HT-29 (cell line): ENCODE results near the gene SLC28A1. TPM values are rescaled to one million over a fixed set of nuclear protein-coding genes. Genes with fewer than 3 reads are reported as not detected.

Experiments
- DNase-seq: peaks from one replicate; pipeline ENCODE4 v3.0.0-alpha.2; 2015; ENCODE audit warnings: low spot score
- total RNA-seq: library from RNA; depleted of rRNA; stranded (reverse); fragments of >200 nt; shearing (Covaris generic); gene quantifications from 2 replicates; pipeline ENCODE4 v1.2.3, GENCODE V29; 2014; rRNA removed

Gene SLC28A1, protein sequence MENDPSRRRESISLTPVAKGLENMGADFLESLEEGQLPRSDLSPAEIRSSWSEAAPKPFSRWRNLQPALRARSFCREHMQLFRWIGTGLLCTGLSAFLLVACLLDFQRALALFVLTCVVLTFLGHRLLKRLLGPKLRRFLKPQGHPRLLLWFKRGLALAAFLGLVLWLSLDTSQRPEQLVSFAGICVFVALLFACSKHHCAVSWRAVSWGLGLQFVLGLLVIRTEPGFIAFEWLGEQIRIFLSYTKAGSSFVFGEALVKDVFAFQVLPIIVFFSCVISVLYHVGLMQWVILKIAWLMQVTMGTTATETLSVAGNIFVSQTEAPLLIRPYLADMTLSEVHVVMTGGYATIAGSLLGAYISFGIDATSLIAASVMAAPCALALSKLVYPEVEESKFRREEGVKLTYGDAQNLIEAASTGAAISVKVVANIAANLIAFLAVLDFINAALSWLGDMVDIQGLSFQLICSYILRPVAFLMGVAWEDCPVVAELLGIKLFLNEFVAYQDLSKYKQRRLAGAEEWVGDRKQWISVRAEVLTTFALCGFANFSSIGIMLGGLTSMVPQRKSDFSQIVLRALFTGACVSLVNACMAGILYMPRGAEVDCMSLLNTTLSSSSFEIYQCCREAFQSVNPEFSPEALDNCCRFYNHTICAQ
- 0.08 and 0.13 TPM in 2 replicates for total RNA-seq

DNA sequence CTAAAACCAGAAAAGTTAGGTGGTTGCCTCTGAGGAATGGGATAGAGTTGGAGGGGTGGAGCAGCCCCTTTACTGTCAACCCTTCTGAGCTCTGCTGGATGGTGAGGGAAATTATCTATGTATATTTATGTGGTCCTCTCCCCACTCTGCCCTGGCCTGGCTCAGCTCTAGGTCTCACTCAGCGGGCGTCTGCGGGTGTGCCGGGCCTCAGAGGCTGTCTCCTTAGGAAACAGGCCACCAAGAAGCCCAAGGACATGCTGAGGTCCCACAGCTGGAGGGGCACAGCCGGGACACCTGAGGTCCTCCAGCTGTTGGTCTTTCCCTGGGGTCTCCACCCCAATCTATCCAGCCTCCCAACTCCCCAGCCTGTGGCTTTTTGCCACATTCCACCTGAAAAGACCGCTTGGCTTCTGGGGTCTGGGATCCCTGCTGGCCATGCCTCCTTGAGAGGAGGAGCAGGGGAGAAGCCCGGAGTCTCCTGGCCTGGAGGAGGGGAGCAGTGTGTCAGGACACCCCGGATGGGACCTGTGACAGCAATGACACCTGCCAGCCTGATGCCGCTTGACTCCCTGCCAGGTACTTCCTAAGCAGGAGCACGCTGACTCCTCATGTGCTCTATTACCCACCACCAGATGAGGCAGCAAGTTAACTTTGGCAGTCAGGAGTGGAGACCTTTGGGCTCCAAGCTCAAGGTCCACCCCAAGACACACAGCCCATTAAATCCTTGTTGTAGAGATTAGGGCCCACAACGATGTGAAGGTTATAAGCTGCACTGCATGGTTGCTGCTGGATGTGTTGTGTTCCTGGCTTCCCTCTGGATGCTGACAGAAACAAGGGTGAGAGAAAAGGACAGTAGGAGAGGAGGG, at the start of gene SLC28A1:
Gene SLC28A1 (plus strand): TSS at position 747 of the 866 bp plus-strand sequence. CDS start 3,099 bp downstream, outside the sequence.
- DNase-seq: peak; percentile 42

DNA sequence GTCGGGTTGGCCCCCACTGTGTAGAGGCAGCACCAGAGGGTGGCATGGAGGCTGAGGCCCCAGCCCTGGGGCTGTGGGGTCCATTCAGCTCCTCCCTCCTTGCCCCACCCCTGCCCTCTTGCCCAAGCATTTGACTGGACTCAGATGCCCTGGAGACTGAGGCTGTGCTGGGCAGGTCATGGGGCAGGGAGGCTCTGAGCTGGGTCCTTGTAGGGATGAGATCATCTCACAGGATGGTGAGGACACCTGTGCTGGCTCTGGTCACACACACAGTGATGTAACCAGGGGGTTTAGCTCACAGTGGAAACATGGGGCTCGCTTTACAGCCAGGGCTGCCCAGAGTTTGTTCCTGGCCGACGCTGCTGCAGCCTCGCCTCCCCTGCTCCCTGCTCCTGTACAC, 49.5 kb upstream of the SLC28A1 start:
- DNase-seq: no peak

DNA sequence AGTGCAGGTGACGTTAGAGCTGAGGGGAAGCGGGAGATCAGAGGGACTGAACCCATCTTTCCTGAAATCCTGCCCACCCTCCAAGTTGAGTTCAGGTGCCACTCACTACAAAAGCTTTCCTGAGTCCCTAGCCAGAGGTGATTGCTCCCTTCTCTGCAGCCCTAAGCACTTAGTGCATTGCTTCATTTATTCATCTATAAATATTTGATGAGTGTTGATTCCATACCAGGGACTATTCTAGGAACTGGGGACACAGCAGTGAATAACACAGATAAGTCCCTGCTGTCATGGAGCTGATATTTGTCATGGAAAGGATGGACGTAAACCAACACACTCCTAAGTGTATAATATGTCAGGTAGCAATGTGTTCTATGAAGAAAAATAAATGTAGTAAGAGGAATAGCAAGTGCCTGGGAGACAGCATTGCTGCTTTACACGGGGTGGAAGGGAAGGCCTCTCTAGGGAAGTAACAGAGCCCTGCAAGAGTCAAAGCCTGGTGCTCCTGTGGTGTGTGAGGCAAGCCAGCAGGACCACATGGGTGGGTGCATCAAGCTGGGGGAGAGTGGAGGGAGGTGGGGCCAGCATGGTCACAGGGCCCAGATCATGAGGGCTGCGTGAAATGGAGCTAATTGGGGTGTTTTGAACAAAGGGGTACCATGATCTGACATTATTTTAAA, 48.7 kb upstream of the SLC28A1 start:
- no peak for DNase-seq

DNA sequence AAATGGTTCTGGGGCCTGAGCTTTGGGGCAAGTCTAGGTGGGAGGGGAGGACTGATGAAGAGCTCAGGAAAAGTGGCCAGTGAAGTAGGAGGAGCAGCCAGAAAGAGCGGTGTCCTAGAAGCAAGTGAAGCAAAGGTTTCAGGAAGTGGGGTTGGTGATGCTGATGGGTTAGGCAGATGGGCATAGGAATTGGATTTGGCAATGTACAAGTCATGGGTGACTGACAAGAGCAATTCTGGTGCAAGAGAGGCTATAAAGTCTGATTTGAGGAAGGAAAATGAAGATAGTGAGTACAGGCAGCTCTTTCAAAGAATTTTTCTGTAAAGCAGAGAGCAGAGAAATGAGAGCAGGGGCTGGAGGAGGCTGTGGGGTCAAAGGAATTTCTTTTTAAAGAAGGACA, 47.6 kb upstream of the SLC28A1 start:
- no peak for DNase-seq

DNA sequence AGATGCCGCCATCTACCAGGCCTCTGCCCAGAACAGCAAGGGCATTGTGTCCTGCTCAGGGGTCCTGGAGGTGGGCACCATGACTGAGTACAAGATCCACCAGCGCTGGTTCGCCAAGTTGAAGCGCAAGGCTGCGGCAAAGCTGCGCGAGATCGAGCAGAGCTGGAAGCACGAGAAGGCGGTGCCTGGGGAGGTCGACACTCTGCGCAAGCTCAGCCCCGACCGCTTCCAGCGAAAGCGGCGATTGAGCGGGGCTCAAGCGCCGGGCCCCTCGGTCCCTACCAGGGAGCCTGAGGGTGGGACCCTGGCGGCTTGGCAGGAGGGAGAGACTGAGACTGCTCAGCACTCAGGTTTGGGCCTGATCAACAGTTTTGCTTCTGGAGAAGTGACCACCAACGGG, 44.7 kb upstream of the SLC28A1 start:
- no peak for DNase-seq

DNA sequence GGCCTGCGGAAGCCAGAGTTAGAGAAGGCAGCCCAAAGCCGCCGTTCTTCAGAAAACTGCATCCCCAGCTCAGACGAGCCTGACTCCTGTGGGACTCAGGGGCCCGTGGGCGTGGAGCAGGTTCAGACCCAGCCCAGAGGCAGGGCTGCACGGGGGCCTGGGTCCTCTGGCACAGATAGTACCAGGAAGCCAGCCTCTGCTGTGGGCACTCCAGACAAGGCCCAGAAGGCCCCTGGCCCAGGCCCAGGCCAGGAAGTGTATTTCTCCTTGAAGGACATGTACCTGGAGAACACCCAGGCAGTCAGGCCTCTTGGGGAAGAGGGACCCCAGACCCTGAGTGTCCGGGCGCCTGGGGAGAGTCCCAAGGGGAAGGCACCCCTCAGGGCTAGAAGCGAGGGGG, 44.2 kb upstream of the SLC28A1 start:
- DNase-seq: no peak

DNA sequence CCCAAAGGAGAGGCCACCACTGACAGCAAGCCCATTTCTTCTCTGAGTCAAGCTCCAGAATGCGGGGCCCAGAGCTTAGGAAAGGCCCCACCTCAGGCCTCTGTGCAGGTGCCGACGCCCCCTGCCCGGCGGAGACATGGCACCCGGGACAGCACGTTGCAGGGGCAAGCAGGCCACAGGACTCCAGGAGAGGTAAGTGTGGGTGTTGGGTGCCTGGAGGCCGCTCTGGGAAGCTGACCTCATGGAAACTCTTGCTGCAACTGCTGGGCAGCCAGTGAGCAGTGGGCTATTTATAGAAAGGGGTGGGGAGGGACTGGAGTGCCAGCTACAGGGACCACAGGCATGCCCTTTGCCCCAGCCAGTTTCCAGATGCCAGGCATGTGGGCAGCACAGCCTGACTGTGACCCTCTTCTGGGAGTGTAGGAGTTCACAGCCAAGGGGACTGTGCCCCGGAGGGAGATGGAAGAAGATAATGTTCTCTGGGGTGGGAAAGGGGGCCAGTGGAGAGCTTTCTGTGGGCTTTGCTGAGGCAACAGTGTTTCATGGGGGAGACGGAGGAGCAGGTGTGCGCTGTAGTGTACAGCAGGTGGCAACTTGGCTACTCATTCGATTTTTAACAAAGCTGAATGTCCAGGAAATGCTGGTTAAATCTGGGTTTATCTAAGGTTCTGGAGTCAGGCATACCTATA, 43.6 kb upstream of the SLC28A1 start:
- DNase-seq: peak; percentile 97

DNA sequence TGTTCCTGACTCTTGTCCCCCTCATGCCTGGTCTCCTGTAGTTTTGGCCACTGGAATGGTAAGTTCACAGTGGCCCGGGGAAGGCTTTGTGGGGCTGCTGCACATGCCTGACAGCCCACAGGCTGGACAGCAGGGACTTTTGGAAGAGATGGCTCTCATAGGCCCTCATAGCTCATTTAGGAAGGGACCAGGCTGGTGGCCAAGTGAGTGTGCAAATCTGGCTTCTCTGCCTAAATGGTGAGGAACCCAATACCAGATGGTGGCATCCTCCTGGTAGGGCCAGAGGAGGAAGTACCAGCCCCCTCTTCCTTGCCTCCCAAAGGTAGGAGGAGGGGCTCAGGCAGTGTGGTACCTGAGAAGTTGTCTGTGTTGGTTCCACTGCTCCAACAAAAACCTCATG, 41.7 kb upstream of the SLC28A1 start:
- DNase-seq: no peak

DNA sequence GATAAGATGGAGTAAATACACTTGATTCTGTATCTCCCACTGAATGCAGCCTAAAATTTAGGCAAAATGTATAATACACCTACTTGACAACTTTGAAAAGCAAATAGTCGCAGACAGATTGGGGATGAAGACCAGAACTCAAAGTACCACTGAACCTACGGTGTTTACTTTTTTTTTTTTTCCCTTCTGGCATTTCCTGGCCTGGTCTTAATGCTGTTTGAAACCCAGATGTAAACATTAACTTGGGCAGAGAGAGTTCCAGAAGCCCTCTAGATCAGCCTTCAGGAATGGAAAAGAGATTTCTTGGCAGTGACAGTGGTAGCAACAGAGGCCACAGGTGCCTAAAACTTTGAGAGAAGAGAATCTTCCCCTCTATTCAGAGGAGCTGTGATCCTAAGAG, 39.5 kb upstream of the SLC28A1 start:
- DNase-seq: no peak

DNA sequence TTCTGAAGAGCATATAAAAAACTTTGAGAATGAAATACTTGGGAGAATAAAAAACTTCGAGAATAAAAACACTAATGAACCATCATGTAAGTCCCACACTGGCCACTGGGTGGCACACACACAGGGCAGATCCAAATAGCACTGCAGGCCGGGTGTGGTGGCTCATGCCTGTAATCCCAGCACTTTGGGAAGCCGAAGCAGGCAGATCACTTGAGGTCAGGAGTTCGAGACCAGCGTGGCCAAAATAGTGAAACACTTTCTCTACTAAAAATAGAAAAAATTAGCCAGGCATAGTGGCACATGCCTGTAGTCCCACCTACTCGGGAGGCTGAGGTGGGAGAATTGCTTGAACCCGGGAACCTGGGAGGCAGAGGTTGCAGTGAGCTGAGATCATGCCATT, 38.8 kb upstream of the SLC28A1 start:
- peak; percentile 81 for DNase-seq

DNA sequence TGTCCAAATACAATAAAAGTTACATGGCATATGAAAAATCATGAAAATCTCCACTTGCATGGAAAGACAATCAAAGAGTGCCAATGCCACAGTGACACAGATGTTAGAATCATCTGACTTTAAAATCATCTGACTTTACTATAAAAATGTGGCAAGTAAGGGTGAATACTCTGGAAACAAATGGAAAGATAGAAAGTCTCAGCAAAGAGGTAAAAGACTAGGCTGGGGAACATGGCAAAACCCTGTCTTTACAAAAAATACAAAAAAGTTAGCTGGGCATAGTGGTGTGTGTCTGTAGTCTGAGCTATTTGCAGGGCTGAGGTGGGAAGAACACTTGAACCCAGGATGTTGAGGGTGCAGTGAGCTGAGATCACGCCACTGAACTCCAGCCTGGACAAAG, 38.2 kb upstream of the SLC28A1 start:
- no peak for DNase-seq

DNA sequence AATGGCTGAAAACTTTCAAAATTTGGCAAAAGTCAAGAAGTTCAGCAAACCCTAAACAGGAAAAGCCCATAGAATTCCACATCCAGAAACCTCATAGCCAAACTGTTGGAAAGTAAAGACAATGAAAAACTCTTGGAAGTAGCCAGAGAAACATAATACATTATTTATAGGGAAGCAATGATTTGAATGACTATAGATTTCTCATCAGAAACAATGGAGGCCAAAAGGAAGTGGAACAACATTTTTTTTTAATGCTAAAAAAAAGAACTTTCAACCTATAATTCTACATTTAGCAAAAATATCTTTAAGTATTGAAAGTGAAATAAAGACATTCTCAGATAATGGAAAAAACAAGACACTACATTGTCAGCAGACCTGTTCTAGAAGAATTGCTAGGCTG, 37.1 kb upstream of the SLC28A1 start:
- no peak for DNase-seq

DNA sequence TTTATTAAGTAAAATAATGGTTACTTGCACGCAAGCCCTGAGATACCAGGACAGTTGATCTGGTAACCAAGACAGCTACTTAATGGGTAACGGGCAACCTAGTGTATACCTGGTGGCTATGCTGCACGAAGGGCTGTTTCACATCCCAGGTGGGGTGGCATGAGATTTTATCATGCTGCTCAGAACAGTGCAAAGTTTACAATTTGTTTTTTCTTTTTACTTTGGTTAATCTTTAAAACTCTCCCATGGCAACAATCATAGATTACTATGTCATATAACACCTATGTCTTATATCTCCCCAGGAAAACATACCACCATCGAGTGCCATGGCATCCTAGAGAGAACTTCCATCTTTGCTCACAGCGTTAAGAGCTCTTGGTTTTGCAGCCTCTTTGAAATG, 32.2 kb upstream of the SLC28A1 start:
- peak; percentile 79 for DNase-seq

DNA sequence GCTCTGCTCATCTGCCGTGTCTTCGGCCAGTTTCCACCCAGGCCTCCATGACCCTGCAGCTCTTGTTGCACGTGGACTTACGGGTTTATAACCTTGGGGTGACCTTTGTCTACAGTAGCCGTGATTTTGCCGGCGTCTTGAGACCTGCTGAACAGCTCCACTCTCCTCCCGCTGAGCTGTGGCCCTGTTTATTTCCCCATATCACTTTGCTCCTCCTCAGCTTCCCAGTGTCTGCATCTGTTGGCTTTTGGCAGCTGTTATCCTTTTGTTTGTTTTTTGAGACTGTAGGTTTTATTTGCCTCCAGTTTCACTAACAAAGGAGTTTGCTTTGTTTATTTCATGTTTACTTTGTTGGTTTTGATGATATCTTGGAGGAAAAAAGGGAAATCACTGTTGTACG, 29.3 kb upstream of the SLC28A1 start:
- peak; percentile 80 for DNase-seq

DNA sequence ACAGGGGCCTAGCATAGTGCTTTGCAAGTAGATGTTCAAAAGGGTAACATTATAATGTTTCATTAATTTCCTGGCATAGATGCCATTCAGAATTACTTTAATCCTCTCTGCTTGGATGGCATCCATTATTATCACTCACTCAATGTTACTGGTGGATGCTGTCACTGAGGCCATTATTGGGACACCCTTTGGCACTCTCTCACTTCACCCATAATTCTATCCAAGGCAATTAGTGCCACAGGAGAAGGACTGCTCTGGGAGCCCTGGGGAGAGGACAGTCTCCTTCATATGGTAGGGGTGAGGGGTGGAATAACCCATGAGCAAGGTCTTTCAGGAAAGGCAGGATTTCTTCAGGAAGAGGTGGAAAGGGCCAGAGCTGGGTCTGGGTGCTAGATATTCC, 28.7 kb upstream of the SLC28A1 start:
- no peak for DNase-seq

DNA sequence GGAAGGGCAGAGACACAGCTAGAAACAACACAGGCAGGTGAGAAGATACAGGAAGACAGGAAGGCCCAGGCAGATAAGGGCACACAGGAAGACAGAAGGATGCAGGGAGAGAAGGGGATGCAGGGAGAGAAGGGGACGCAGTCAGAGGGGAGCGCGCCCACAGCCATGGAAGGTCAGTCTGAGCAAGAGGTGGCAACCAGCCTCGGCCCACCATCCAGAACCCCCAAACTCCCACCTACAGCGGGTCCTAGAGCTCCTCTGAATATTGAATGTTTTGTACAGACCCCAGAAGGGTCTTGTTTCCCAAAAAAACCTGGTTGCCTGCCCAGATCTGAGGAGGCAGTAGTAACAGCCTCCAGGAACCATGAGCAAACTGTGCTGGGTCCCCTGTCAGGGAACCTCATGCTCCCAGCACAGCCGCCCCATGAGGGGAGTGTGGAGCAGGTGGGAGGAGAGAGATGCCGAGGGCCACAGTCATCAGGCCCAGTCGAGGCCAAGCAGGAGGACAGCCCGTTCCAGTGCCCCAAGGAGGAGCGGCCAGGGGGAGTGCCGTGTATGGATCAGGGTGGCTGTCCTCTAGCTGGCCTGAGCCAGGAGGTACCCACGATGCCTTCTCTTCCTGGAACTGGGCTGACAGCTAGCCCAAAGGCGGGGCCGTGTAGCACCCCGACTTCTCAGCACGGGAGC, 27.6 kb upstream of the SLC28A1 start:
- no peak for DNase-seq

DNA sequence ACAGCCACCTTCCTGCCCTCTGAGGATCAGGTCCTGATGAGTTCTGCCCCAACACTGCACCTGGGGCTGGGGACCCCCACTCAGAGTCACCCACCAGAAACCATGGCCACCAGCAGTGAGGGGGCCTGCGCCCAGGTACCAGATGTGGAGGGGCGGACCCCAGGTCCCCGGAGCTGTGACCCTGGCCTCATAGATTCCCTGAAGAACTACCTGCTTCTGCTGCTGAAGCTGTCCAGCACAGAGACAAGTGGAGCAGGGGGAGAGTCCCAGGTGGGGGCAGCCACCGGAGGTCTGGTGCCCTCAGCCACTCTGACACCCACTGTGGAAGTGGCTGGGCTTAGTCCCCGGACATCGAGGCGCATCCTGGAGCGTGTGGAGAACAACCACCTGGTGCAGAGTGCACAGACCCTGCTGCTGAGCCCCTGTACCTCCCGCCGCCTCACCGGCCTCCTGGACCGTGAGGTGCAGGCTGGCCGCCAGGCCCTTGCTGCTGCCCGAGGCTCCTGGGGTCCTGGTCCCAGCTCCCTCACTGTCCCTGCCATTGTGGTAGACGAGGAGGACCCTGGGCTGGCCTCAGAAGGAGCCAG, 27.0 kb upstream of the SLC28A1 start:
- no peak for DNase-seq

DNA sequence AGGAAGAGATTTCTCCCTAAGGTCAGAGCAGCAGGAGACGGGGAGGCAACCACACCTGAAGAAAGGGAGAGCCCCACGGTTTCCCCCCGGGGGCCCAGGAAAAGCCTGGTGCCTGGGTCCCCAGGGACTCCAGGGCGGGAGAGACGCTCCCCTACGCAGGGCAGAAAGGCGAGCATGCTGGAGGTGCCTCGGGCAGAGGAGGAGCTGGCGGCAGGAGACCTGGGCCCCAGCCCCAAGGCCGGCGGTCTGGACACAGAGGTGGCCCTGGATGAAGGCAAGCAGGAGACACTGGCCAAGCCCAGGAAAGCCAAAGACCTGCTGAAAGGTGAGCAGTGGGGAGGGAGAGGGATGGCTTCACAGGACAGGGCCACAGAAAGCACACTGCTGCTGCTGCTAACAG, 26.2 kb upstream of the SLC28A1 start:
- no peak for DNase-seq

DNA sequence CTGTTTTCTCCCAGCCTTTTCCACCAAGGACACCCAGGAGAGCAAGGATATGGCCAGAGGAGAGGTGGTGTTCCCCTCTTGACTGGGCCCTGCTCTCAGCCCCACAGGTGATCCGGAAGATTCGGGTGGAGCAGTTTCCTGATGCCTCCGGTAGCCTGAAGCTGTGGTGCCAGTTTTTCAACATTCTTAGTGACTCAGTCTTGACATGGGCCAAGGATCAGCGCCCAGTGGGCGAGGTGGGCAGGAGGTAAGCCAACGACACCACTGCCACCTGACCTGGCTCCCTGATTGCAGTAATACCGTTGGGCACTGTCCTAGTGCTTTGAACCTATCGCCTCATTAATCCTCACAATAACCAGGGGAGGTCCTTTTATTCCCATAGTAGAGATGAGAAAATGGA, 25.3 kb upstream of the SLC28A1 start:
- peak; percentile 100 for DNase-seq

DNA sequence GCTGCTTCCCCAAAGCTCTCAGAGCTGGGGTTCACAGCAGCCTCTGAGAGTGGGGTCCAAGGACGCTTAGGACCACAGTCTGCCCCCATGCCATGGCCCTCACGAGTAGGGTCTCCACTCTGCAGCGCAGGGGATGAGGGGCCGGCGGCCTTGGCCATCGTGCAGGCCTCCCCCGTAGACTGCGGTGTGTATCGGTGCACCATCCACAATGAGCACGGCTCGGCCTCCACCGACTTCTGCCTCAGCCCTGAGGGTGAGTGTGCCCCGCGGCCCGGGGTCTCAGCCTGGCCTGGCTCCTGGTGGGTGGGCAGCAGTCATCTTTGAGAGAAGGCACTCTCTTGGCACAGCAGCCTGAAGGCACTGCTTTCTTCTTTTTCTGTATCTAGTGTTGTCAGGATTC, 24.8 kb upstream of the SLC28A1 start:
- no peak for DNase-seq
